Keratinocyte (primary cell): ENCODE measurements around the gene PTPRR.

Source experiments
- EZH2 ChIP-seq: IDR thresholded peaks from one replicate; pipeline ENCODE4 v1.6.1; 2012; ENCODE audit warnings: inconsistent platforms, mild to moderate bottlenecking, low read length, moderate library complexity
- TF ChIP-seq, protein P1 (sequence below), 3 experiments: IDR thresholded peaks in 1 of 3; conservative IDR thresholded peaks in 1 of 3; optimal IDR thresholded peaks in 1 of 3; 2 replicates in 2 of 3; 3 replicates in 1 of 3; pipeline versions ENCODE3 to v1.5.1; 2011; ENCODE audit warnings: low read length in 3 of 3, mild to moderate bottlenecking in 3 of 3, moderate library complexity in 2 of 3, control low read depth in 1 of 3, inconsistent platforms in 1 of 3; ENCODE audit not compliant: insufficient read depth in 2 of 3; ENCODE audit errors: extremely low read depth in 1 of 3

- no peak for TF ChIP-seq EZH2
- TF ChIP-seq, protein P1, sequence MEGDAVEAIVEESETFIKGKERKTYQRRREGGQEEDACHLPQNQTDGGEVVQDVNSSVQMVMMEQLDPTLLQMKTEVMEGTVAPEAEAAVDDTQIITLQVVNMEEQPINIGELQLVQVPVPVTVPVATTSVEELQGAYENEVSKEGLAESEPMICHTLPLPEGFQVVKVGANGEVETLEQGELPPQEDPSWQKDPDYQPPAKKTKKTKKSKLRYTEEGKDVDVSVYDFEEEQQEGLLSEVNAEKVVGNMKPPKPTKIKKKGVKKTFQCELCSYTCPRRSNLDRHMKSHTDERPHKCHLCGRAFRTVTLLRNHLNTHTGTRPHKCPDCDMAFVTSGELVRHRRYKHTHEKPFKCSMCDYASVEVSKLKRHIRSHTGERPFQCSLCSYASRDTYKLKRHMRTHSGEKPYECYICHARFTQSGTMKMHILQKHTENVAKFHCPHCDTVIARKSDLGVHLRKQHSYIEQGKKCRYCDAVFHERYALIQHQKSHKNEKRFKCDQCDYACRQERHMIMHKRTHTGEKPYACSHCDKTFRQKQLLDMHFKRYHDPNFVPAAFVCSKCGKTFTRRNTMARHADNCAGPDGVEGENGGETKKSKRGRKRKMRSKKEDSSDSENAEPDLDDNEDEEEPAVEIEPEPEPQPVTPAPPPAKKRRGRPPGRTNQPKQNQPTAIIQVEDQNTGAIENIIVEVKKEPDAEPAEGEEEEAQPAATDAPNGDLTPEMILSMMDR (optimal IDR thresholded peaks at IDR 0.05 in 1 of 3, IDR thresholded peaks at IDR 0.05 in 1 of 3, conservative IDR thresholded peaks at IDR 0.05 in 1 of 3; ENCODE audit: extremely low read depth in 1 of 3, insufficient read depth in 2 of 3, low read length in 3 of 3), result no peak
These were observed 162.1 kb downstream of the PTPRR start for GRCh38 chr12:70758494-70758845.
